BE2C (cell line): ENCODE data around the gene UNKL.

ENCODE experiments used
- DNase-seq: peaks from one replicate; pipeline ENCODE4 v3.0.0-alpha.2; 2020
- H3K27me3 ChIP-seq: fragments of 250-450 bp; sonication (Bioruptor Pico); 2 replicates; pipeline ENCODE4 v1.5.1; 2020; ENCODE audit warnings: mild to moderate bottlenecking
- H3K36me3 ChIP-seq: fragments of 250-450 bp; sonication (Bioruptor Pico); 2 replicates; pipeline ENCODE4 v1.5.1; 2020; ENCODE audit warnings: mild to moderate bottlenecking
- H3K4me1 ChIP-seq: fragments of 250-450 bp; sonication (Bioruptor Pico); 2 replicates; pipeline ENCODE4 v1.5.1; 2020
- H3K4me3 ChIP-seq: 2 replicates; pipeline ENCODE4 v1.5.1; 2011; ENCODE audit warnings: low read depth, low read length
- H3K9me3 ChIP-seq: fragments of 250-450 bp; sonication (Bioruptor Pico); 2 replicates; pipeline ENCODE4 v1.5.1; 2020
- TF ChIP-seq, protein P1 (sequence below): IDR thresholded peaks from 2 replicates; pipeline ENCODE4 v1.5.1; 2012; ENCODE audit warnings: mild to moderate bottlenecking, low read depth, low read length

Gene UNKL

DNA sequence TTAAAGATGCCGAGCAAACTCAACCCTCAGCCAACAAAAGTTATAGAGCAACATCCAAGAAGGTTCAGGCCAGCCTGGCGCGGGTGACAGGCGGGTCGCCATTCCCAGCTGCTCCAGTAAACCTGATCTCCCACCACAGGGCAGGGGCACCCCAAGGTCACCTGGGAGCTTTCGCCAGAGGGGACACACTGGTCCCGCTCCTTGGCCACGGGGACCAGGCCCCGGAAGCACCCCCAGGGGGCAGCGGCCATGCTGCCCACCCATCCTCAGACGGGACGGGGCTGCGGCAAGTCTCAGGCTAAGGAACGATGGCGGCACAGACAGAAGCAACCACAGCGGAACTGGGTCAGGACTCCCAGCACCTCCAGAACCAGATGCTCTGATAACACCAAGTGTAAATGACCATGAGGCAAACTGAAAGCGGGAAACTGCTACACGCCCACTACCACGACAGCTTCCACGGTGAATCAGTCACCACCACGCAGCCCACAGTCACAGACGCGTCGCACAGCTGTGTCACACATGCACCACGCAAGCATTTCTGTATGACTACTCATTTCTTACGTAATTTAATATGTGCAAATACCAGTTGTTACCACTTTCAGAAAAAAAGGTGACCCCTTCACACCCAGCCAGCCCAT, 44.0 kb upstream of the UNKL start:
- H3K4me1 ChIP-seq: no peaks in the 10 kb centered on the region
- H3K36me3 ChIP-seq: peaks cover 22% of the 10 kb centered on the region
- no peaks in the 10 kb centered on the region for H3K27me3 ChIP-seq
- TF ChIP-seq, protein P1, sequence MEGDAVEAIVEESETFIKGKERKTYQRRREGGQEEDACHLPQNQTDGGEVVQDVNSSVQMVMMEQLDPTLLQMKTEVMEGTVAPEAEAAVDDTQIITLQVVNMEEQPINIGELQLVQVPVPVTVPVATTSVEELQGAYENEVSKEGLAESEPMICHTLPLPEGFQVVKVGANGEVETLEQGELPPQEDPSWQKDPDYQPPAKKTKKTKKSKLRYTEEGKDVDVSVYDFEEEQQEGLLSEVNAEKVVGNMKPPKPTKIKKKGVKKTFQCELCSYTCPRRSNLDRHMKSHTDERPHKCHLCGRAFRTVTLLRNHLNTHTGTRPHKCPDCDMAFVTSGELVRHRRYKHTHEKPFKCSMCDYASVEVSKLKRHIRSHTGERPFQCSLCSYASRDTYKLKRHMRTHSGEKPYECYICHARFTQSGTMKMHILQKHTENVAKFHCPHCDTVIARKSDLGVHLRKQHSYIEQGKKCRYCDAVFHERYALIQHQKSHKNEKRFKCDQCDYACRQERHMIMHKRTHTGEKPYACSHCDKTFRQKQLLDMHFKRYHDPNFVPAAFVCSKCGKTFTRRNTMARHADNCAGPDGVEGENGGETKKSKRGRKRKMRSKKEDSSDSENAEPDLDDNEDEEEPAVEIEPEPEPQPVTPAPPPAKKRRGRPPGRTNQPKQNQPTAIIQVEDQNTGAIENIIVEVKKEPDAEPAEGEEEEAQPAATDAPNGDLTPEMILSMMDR: no peak
- no peak overlapping the region for H3K4me3 ChIP-seq
- H3K9me3 ChIP-seq: no peaks in the 10 kb centered on the region
- no peak for DNase-seq

DNA sequence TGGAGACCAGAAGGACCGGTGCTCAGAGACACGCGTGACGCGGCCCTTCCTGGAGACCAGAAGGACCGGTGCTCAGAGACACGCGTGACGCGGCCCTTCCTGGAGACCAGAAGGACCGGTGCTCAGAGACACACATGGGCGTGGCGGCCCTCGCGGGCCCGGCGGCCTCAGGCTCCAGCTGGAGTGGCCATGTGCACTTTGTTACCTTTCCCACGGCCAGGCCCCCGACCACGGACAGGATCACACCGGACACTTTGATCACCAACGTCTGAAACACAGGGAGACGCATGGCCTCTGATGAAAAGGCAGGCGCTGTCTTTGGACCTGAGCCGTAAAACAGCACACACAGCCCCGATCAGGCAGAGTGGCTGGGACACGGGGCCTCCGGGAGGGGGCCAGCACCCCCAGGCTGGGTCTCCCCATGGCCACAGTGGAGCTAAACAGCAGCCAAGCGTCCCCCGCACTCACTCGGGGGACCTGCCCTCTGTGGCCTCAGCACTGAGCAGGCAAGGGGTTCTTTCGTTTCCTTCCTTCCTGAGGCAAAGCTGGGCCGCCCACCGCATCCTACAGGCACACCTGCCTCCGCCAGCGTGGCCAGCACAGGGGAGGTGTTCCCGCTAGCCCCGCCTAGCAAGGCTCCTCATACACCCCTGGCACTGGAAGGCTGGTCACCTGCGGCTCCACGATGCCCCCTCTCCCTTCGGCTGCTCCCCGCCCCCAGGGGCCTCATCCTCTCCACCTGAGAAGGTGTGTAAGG, 43.2 kb upstream of the UNKL start:
- Histone ChIP-seq H3K4me1 (no peaks in the 10 kb centered on the region), H3K9me3 (no peaks in the 10 kb centered on the region), H3K4me3 (no peak overlapping the region), H3K27me3 (no peaks in the 10 kb centered on the region), H3K36me3 (peaks cover 28% of the 10 kb centered on the region)
- TF ChIP-seq, protein P1: no peak
- no peak for DNase-seq

DNA sequence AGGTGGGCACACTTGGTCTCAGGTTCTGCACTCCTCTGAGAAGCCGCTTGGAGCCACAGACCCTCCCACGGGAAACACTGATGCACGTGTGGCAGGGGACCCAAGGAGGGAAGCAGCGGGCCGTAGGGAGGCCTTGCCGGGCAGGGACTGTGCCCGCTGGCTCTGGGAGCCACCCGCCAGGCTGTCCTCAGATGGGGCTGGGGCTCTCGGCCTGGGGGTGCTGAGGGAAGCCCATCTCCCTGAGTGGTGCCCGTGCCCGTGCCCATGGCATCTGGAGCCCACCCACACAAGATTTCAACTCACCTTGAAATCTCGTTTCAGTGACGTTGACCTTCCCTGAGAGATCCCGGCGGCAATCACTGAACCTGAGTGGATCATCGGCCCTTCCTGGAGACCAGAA, 42.4 kb upstream of the UNKL start:
- H3K27me3 ChIP-seq: no peaks in the 10 kb centered on the region
- no peak overlapping the region for H3K4me3 ChIP-seq
- H3K36me3 ChIP-seq: peaks cover 36% of the 10 kb centered on the region
- TF ChIP-seq, protein P1: no peak
- no peak for DNase-seq
- no peaks in the 10 kb centered on the region for H3K4me1 ChIP-seq
- no peaks in the 10 kb centered on the region for H3K9me3 ChIP-seq

DNA sequence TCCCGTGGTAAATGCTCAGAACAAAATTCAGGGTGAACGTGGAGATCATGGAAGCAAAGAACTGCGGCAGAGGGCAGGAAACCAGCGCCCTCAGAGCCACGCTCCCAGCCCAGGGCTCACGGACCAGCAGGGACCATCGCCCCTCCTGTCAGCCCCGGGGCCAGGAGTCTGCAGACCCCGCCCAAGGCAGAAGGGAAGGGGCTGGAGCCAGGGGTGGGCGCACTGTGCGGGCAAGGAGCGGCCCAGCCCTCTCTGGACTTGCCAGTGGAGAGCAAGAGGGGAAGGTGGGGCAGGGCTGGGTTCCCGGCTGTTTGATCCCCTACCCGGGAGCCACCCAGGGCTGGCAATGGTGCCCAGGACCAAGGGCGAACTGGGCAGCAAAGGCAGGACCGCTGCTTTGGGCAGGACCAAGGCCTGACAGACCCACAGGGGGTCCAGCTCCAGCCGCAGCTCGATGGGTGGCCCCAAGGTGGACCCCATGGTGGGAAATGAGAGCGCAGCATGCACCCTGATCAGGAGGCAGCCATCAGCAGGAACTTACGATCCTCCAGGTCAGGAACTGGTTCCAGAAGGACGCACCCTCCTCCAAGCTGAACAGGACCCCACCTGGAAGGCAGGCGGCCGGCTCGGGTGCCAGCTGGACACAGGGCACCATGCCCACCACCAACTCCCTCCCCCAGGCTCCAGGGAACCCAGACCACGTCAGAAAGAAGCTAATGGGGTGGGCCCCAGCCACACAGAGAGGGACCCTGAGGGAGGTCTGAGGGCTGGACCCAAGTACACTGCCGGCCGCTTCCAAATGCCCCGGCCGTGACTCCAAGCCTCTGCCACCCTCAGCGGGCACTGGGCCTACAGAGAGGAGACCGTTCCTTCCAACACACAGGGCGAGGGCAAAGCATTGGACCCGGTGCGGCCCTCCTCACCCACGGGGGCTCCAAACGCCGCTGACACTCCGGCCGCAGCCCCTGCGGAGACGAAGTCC, 41.0 kb upstream of the UNKL start:
- TF ChIP-seq, protein P1: no peak
- no peak for DNase-seq
- Histone ChIP-seq H3K9me3 (no peaks in the 10 kb centered on the region), H3K4me3 (no peak overlapping the region), H3K4me1 (no peaks in the 10 kb centered on the region), H3K27me3 (no peaks in the 10 kb centered on the region), H3K36me3 (peaks cover 32% of the 10 kb centered on the region)

DNA sequence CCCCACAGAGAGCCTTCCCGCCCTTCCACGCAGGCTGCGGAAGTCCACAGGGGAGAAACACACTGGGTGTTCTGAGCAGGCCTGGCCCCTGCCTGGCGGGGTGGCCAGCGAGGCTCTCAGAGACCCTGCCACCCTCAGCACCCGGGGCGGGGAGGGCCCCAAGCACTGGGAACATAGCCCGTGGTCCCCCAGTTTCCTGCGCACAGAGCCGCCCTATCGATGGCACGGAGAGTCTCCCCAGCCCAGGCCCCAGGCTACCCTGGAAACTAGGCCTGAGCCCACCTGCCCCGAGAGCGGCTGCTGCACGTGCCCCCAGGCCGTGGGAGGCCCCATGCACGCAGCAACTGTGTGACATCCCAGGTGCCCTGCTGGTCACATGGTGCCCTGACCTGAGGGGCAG, 40.1 kb upstream of the UNKL start:
- Histone ChIP-seq H3K4me3 (no peak overlapping the region), H3K27me3 (no peaks in the 10 kb centered on the region), H3K4me1 (no peaks in the 10 kb centered on the region), H3K36me3 (peaks cover 27% of the 10 kb centered on the region), H3K9me3 (no peaks in the 10 kb centered on the region)
- DNase-seq: peak; percentile 6
- TF ChIP-seq, protein P1: no peak
